OCI-M2 (cell line): ENCODE data around the gene PDC.
"Not testable (repeated sequence)": the region's sequence is repeated elsewhere in the genome, so short reads cannot be mapped to it uniquely, and the experiment has no call there.

ENCODE experiments used
- DNase-seq: peaks from one replicate; lab custom pipeline; 2025; ENCODE audit not compliant: unreplicated experiment; lab: John Stamatoyannopoulos, UW

The PDC gene

GRCh38 chr1:186465946-186466345 lies 5.0 kb upstream of the PDC start:
- no peak for DNase-seq

- DNase-seq, result not testable (repeated sequence)
Measured at GRCh38 chr1:186465491-186465890, 4.6 kb upstream of the PDC start.

- no peak for DNase-seq
Measured at GRCh38 chr1:186463926-186464325, 3.0 kb upstream of the PDC start.

- DNase-seq, result no peak
Measured at GRCh38 chr1:186463511-186463910, 2.6 kb upstream of the PDC start.

GRCh38 chr1:186459161-186459560 lies 1.8 kb downstream of the PDC start:
- DNase-seq, result not testable (repeated sequence)

GRCh38 chr1:186456729-186457255 lies 4.1 kb downstream of the PDC start:
- no peak for DNase-seq

GRCh38 chr1:186454981-186455380 lies 5.9 kb downstream of the PDC start:
- no peak for DNase-seq

GRCh38 chr1:186446152-186446551 lies 14.8 kb downstream of the PDC start:
- no peak for DNase-seq

- no peak for DNase-seq
Measured at GRCh38 chr1:186443638-186444037, 17.3 kb downstream of the PDC start.

GRCh38 chr1:186442651-186443375 lies 18.1 kb downstream of the PDC start:
- DNase-seq, result no peak

GRCh38 chr1:186440584-186440983 lies 20.3 kb downstream of the PDC start:
- no peak for DNase-seq

- DNase-seq, result no peak
Measured at GRCh38 chr1:186438567-186438966, 22.3 kb downstream of the PDC start.

- no peak for DNase-seq
Measured at GRCh38 chr1:186435336-186435735, 25.6 kb downstream of the PDC start.

GRCh38 chr1:186429017-186429416 lies 31.9 kb downstream of the PDC start:
- DNase-seq, result no peak

GRCh38 chr1:186426118-186426517 lies 34.8 kb downstream of the PDC start:
- DNase-seq, result no peak

GRCh38 chr1:186424539-186424938 lies 36.4 kb downstream of the PDC start:
- no peak for DNase-seq

- DNase-seq, result no peak
Measured at GRCh38 chr1:186421446-186421845, 39.5 kb downstream of the PDC start.

- no peak for DNase-seq
Measured at GRCh38 chr1:186420923-186421322, 40.0 kb downstream of the PDC start.

- no peak for DNase-seq
Measured at GRCh38 chr1:186420311-186420710, 40.6 kb downstream of the PDC start.

GRCh38 chr1:186418503-186418902 lies 42.4 kb downstream of the PDC start:
- no peak for DNase-seq

- no peak for DNase-seq
Measured at GRCh38 chr1:186413319-186413718, 47.6 kb downstream of the PDC start.

GRCh38 chr1:186409091-186409490 lies 51.8 kb downstream of the PDC start:
- no peak for DNase-seq

- DNase-seq, result no peak
Measured at GRCh38 chr1:186404454-186405051, 56.4 kb downstream of the PDC start.
